Stimulated activated CD4-positive, alpha-beta T cell treated with anti-CD3 and anti-CD28 coated beads, TNF-alpha, amount 100 ng/mL, for 48 hours (primary cell): ENCODE results near the gene CYP2U1.
A peak's percentile ranks its signal among the peaks of the same experiment; 100 is the strongest.
"Not testable (repeated sequence)": the region's sequence is repeated elsewhere in the genome, so short reads cannot be mapped to it uniquely, and the experiment has no call there.

Experiments
- DNase-seq, 3 donors: peaks; one replicate each; pipeline ENCODE4 v3.0.0-alpha.2; 2020; ENCODE audit warnings: low read depth in 3 of 3

CYP2U1 gene

DNA sequence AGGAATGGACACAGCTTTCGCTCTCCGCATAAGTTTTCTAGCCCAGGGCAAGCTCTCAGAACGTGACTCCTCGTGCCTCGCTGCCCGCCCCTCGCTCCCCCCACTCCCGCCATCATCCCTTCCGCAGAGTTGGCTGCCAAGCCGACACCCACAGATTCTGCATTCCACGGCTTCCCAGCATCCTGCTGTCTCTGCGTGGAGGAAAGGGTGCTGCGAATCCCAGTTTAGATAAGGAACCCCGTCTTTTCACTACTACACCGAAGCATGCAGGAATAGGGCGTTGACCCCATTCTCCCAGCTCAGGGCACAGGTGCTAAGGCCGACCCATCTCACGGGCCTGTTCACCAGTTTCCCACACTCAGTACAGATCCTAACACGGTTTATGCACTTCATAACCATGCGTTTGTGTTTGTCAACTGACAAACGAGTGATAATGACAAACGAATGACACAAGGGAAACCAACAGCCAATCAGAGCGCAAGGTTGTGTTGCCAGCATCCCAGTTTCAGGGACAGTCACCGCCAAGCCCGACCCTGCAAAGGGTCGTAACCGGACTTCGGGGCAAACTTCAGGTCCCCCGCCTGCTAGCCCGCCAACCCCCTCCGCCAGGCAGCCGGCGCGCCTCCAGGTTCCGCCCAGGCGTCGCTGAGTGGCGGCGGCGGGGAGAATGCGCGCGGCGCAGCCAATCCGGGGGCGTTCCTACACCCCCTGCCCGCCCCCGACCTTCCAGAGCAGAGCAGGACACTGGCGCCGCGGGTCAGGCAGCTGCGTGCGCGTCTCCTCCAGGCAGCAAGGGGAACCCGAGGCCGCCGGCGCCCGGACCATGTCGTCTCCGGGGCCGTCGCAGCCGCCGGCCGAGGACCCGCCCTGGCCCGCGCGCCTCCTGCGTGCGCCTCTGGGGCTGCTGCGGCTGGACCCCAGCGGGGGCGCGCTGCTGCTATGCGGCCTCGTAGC lies at the start of gene CYP2U1:
Gene CYP2U1 (plus strand): TSS at position 729 of the 954 bp plus-strand sequence. CDS start 95 bp downstream, at position 824.
- peak; percentile 29 to 61 (median 50) for DNase-seq

DNA sequence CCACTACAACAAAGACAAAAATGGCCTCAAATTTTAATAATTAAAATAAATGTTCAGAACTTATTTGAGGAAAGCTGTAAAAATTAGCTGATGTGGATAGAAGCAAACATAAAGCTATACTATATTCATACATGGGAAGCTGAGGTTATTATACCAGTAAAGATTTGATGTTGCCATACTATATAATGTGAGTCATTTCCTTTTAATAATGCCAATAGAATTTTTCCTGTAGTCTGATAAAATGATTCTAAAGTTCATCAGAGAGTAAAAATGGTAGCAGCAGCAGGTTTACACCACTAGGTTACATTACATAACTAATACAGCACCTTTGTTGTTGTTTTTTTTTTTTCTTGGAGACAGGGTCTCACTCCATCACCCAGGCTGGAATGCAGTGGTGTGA lies 45.5 kb upstream of the CYP2U1 start:
- no peak for DNase-seq

DNA sequence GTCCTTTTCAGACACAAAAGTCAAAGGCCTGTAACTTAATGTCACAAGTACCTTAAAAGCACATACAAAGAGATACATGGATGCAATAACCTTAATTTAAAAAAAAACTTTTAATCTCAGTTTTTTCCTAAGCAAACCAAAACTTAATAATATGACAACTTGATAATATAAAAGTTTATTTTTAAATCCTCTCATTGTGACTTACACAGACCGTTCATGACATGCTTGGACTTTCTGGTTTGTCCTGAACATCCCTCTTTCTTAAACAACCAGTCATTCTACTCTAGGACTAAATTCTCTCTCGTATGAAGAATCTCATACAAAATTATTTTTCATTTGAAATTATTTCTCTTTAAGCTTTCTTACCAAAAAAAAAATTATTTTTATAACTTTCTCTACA lies 43.1 kb upstream of the CYP2U1 start:
- no peak for DNase-seq

DNA sequence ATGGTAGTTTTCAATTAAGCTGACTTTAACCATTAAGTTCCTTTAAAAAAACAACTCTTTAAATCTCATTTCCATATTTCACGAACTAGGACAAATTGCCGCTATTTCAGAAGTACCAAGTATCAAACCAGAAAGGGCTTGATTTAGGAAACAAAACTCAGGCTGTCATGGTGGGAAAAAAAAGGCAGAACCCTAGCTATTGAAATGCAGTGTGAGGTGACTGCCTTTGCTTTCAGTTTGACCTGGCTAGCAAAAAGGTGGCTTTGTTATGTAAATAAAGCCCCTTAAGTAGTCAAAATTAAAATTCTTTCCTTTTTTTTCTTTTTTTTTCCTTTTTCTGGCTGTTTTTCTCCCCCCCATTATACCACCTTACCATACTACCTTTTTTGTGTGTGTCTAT lies 40.6 kb upstream of the CYP2U1 start:
- DNase-seq = no peak

DNA sequence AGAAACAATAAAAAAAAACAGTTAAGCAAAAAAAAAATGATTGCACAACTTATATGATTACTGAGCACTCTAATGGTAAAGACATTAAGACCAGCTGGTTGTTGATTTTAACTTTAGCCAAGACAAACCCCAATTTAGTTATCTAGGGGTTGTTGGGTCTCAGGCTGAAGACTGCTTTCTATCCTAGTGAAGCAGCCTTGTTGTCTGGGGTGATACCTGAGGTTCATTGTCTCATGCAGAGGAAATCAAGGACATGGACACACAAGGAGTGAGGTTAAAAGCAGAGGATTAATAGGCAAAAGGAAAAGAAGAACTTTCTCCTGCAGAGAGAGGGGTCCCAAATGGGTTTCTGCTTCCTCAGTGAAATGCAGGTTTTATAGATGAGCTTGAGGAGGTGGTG lies 40.0 kb upstream of the CYP2U1 start:
- no peak for DNase-seq

DNA sequence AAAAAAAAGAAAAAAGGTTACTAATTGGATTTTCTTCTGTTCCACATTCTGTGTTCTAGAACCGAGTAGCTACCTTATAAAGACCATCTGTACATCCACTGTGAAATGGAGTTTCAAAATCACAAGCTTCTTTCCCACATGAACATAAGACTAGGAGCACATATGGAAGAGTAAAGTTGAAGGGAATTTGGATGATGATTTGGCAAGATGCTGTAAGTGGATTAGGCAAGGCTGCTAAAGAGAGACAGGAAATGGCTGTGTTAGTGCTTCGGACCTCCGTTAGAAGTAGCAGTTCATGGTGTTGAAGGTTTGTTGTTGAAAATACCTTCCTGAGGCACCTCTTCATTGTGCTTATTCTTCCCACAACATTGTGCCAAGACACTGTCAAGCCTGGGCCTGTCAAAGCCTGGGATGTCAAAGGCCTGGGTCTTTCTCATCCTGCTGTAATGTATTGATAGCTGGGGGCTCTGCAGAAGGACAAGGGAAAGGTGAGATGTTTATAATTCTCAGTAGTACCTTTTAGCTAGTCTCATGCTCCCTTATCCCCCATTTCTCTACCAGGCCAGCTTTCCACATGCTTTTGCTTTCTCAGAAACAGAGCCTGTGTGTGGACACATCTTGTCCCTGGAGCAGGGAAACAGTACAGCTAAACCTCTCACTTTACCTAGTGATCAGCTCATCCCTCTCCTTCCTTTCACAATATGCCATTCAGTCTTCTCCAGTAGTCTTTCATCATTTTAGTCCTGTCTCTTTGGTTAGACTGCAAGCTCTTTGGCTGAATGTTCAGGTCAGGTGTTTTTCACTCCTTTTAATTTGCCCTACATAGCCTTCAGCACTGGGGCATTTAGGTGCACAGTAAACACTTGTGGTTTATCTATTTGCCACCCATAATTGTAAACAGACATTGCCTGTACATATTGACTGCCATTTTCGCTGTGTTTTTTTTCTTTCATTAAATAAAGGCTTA lies 37.9 kb upstream of the CYP2U1 start:
- no peak for DNase-seq

DNA sequence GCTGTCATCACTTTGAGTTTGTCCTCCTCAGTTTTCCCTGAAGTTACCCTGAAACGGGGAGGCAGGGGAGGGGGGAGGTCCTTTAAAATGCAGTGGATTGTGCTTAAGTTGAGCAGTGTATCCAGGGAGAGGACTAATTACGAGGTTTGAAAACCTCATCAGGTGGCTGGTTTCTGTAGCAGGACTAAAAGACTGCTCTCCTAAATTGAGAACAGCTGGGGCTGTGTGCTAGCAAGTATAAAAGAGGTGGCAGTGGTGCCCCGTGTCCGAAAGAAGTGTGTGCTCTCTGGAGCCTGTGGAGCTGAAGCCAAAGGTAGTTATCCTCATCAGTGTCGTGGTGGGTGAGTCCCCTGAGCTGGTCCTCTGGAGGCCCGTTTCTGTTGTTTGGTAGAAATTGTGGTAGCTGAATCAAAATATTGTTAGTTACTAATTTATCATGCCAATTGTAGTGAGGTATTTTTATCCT lies 37.2 kb upstream of the CYP2U1 start:
- DNase-seq = no peak

DNA sequence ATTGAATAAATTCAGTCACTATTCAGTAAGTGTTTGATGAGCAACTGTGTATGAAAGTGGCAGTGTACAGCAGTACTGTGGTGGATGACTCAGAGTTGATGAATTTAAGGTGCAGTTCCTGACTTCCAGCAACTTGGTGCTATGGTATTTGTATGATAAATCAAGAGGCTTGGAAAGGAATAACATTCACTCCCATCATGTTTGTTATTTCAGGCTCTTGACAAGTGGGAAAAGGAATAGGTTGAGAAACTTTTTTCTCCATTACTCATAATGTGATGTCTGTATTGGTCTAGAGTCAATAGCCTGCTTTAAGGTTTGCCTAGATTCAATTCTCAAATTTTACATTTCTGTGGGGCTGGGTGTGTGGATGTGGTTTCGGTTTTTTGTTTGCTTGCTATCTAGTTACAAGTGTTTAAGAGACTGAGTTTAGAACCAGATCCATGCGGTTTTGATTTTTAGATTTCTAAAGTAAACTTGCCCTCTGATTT lies 35.1 kb upstream of the CYP2U1 start:
- no peak for DNase-seq

DNA sequence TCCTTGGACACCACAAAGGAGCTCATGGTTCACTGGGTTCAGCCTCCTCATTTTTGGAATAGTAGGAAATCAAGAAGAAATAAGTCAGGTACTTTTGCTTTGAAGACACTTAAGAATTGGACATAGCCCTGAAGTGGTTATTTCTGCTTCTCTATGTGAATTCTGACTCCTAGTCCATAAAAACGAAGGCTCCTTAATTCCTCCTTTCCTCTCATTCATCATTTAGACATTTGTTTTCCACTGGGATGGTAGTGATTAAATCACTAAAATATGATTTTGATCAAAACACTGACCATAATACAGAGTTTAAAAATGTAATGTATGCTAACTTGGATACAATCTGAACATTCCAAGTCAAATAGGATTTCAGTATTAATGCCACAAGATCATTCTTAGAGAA lies 34.7 kb upstream of the CYP2U1 start:
- DNase-seq = no peak

DNA sequence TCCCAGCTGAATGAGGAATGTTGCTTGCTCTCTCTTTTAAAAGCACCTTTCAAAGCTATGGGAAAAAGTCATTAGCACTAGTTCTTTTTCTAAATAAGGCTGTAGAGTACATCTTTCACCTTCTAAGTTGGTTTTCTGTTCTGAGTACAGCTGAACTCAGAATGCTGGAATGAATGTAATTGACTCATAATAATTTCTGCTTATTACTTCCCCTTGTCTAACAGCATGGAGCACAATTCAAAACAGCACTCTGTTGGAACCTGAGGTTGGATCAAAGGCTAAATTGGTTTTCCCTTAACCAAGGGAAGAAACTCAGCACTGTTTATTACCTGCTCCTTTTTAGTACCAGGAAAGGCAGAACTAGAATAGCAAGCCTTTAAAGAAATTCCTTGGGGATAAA lies 33.5 kb upstream of the CYP2U1 start:
- DNase-seq = no peak

DNA sequence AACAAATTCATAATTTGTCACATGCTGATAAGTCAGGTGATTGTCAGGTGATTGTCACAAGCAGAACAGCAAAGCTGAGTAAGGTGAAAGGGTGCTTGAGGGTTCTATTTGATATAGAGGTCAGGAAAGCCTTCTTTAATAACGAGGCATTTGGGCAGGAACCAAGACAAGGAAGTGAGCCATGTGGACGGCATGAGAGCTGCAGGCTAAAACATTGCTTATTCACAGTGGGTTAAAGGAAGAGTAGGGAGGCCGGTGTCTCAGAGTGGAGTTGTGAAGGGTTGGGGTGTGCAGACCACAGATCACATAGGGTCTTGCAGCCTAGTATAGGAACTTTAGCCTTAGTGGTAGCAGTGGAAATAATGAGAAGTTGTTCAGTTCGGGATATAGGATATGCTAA lies 31.3 kb upstream of the CYP2U1 start:
- DNase-seq = no peak

DNA sequence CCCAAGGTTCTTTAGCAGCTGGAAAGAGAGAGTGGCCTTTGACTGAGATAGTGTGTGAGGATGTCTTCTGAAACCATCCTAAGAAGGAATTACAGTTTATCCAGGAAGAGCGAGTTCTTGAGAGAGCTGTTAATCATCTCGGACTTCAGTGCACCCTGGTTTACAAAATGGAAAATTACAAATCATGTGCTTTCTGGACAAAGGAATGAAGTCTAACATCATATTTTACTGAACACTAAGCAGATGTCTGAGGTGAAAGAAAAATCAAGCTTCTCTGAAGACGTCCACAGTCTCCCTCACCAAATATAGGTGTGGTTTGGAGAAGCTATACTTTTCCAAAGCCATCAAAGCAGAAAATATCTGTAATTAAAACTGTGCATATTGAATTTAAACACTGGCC lies 30.8 kb upstream of the CYP2U1 start:
- no peak for DNase-seq

DNA sequence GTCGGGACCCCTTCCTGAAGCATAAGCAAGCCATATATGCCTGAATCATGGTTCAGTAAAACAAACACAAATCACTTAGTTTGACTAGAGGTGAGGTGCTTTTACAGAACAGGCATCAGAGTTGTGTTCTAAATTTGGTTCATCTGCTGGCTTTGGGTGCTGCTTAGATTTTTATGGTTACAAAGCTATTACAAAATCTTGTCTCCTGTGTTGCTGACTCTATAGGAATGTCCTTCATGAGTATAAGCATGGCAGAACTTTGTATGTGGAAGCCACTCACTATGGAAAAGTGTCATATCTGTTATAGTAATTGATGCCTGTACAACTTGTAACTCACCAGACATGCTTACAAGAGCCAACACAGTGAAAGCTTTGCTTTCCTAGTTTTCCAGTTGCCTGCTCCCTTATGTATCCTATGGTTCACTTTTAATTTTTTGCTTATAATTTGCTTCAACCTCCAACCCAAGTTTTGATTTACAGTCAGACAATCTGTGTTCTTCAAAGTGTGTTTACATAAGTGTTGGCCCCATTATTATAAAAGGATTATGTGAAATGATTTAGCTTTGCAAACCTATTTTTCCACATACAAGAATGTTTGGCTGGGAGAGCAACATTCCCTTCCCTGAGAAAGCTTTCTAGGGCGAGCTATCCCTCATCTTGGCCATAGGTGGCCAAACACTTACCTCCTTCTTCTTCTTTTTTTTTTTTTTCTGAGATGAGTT lies 30.0 kb upstream of the CYP2U1 start:
- DNase-seq = no peak

DNA sequence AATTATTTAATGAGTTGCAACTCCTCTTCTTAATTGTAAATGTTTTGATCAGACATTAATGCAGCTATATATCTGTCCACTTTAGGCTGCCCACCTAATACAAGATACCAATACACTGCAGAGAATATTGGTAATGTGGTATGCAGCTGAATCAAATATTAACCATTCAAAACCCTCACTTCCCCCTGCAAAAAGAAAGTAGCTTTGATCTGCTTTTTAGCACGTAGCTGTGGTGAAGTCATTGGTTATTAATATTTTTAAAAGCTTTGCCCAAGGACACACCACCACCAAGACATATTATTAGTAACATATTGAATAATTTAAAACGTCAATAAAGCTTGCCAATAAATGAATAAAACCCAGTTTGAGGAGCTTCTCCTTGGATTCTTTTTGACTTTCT lies 28.6 kb upstream of the CYP2U1 start:
- no peak for DNase-seq

DNA sequence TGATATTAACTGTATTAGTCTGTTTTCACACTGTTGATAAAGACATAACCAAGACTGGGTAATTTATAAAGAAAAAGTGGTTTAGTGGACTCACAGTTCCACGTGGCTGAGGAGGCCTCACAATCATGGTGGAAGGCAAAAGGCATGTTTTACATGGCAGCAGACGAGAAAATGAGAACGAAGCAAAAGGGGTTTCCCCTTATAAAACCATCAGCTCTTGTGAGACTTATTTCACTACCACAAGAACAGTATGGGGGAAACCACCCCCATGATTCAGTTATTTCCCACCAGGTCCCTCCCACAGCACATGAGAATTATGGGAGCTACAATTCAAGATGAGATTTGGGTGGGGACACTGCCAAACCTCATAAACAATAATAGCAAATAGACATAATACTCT lies 26.3 kb upstream of the CYP2U1 start:
- DNase-seq = not testable (repeated sequence)

DNA sequence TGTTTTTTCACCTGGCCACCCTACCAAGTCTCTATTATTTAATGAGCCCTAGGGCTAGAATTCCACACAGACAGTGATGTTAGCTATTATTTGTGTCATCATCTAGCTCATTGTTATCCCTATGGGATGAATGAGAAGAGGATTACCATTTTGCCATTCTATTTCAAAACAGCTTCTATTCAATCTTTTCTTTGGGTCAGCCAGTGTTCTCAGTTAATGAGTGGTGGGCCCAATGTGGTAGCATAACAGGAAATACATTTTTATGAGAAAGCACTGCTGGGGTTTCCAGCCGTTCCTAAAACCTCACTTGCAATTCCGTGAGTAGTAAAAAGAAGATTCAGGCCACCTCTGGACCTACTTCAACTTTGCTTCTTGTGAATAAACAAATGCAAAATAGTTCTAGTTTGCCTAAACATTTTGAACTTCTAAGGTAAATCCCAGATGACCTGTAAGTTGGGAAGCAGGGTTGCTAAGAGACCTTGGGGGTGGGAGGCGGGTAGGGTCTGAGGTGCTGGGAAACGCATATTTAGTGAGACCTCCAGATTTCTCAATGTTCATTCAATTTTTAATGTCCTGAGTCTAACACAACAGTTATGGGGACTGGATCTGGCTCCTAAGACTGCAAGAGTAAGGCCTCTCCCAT lies 24.8 kb upstream of the CYP2U1 start:
- DNase-seq = no peak

DNA sequence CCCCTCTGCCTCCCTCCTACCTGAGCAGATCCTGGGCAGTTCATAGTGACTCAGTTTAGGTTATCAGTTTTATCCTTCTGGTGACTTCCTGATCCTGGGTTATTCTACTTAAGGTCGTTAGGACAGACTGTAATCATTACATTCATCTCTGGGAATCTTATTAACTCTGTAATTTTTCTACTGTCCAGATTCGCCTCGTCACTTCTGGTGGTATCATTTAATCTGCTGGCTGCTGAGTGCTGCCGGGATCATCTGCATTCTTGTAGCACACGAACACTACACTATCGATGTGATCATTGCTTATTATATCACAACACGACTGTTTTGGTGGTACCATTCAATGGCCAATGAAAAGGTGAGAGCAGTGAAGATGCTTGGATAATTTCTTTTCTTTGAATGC lies 23.0 kb upstream of the CYP2U1 start:
- DNase-seq = no peak

DNA sequence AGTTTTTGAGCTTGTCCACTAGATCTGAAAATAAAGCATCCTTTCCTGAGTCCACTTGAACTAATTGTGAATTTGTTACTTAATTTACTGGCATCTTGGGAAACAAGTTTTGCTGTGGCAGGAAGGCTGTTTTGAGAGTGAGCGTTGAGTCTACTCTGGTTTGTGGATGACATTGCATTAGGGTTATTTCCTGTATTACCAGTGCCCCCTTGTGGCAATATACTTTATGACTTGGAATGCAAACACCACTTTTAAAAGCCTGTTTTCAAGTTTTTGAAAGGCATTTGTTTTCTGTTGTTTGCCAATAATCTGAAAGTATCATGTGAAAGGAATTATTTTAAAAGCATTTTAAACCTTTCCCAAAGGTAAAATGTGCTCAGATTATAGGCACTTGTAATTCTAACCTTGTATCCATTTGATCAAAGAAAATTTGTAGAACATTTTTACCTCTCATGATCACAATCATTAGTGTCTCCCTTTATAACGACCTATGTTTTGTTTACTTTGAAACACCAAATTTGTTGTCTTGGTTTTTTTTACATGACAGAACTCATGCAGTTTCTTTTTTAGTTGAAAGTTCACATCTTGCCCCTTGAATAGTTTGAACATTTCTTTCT lies 18.0 kb upstream of the CYP2U1 start:
- DNase-seq = peak in 1 of 3 donors; percentile 44

DNA sequence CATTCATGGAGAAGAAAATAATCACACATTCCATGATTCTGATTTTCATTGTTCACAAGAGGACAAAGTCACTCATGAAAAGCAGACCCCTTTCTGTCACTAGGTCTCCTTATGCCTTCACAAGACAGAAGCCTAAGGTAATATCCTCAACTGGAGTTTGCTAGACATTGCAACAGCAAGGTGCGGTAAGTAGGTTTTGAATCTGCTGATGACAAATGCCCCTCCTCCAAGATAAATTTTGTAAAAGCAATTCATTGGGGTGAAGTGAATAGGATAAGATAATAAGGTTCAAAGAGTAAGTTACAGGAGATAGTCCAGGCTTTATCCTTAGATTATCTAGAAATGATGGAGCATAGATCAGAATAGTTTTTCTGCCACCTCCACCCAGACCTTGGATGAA lies 16.1 kb upstream of the CYP2U1 start:
- DNase-seq = no peak

DNA sequence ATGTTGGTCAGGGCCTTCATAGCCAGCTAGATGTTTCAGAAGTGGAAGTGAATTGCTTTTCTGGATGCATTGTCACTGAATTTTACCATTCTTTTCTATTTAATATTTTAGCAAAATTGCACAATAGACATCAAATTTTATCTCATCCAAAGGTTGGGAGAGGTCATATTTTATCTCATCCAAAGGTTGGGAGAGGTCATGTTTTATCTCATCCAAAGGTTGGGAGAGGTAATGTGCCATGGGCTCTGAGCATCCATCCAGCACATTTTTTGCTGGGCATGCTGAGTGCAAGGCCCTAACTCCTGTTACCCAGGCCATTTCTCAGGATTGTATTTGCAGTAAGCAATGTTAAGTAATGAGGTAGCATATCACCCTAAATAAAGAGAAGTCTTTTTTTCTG lies 14.7 kb upstream of the CYP2U1 start:
- DNase-seq = no peak

DNA sequence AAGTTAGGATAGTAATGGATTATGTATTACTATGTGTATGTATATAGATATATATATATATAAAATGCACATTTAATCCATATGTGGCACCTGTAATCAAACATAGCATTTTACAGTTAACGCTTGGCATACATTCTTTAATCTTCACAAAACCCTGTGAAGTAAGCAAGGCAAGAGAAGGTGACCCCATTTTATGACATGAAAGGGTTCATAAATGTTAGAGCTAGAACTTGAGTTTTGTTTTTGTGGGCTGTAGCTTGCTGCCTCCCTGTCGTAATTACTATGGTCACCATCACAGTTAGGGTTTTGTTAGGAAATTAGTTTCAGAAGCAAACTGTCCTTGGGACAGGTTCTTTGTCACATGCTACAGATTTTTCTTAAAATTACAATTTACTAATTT lies 13.8 kb upstream of the CYP2U1 start:
- DNase-seq = no peak
